ENCODE data around the gene FAM98A.

Gene FAM98A

DNA sequence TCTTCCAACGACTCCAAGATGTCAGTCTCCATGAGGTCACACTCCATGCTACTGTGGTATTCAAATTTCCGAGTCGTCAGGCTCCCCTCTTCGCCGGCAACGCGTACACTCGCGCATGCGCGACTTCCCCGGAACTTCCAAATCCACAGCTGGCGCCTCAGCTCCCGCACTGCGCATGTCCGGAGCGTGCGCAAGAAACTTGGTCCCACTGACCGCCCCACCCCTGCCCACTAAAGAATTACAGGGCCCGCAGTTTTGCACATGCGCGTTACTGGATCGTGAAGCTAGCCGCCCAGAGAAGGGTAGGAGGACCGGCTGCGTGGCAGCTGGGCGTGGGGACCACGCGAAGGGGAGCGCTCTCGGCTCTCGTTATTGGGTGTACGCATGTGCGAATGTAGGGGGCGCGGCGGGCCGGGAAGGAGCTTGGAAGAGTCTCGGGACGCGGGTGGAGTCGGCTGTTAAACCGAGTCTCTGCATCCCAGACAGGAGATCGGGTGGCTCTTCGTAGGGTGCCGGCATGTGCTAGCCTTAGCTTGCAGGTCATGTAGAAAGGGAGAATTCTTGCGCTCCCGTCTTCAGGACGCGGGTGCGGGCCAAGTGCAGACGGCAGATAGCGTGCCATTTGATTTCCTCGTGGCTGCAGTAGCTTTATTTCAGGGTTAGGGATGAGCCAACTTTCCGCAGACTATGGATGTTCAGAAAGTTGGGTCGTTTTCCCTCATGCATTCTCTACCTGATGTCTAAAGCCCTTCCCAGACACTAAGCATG is at the start of gene FAM98A:
Gene FAM98A, minus strand, starts transcription at position 125 of the 768 bp plus-strand sequence. Its CDS starts 78 bp downstream, at position 47.
- DNase-seq = peak; percentile 99

GRCh38 chr2:33645861-33646260 is 46.8 kb upstream of the FAM98A start:
- no peak for DNase-seq

- DNase-seq = no peak
Observed at GRCh38 chr2:33644215-33644614, 45.1 kb upstream of the FAM98A start.

GRCh38 chr2:33636001-33636400 is 36.9 kb upstream of the FAM98A start:
- no peak for DNase-seq

- no peak for DNase-seq
Observed at GRCh38 chr2:33634261-33634910, 35.3 kb upstream of the FAM98A start.

GRCh38 chr2:33633315-33633714 is 34.2 kb upstream of the FAM98A start:
- no peak for DNase-seq

- DNase-seq = no peak
Observed at GRCh38 chr2:33632831-33633230, 33.7 kb upstream of the FAM98A start.

GRCh38 chr2:33628031-33628827 is 29.1 kb upstream of the FAM98A start:
- no peak for DNase-seq

DNA sequence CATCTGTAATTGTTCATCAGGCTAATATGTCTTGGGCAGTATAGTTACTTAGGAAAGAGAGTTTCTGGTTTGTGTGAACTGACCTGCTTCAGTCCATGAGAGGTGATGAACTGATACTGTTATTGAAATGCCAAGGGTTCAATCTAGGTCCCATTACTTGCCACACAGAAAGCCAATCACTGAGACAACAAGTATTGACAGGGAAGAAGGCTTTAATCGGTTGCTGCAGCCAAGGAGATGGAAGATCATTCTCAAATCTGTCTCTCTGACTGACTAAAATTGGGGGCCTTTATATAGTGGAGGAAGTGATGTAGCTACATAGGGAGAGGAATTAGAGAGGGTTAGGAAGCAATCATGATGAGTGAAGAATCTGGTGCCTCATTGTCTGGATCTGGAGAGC is 19.9 kb upstream of the FAM98A start:
- DNase-seq = no peak

DNA sequence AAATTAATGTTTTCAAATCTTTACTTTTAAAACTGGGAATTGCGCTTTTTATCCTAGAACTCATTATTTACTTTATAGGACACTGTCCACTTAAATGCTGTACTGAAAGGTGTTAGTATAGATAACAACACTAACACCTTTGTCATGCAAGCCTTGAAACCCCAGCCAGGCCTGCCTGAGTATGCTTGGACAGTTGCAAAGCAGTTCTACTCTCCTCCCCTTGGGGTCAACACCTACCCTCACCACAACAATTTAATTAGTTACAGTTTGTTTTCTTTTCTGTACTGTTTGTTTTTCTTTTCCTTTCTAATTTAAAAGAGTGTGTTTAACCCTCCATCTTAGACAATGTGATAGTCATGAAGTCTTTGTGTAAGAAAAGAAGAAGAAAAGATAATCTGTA is 18.9 kb upstream of the FAM98A start:
- no peak for DNase-seq

DNA sequence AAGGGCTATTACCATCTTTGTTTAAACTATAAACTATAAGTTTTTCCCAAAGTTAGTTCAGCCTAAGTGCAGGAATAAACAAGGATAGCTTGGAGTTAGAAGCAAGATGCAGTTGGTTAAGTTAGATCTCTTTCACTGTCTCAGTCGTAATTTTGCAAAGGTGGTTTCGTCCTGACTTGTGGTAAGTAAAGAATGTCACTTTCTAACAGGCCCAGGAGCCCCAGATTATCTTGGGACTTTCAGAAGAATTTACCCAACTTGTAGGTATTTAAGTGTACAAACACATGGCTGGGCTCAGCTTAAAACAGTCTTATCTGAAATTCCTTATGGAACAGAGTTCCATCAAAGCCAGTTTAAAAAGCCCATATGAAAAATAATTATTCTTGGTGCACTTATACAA is 18.3 kb upstream of the FAM98A start:
- DNase-seq = no peak

GRCh38 chr2:33616873-33617272 is 17.8 kb upstream of the FAM98A start:
- no peak for DNase-seq

GRCh38 chr2:33614190-33614589 is 15.1 kb upstream of the FAM98A start:
- no peak for DNase-seq

DNA sequence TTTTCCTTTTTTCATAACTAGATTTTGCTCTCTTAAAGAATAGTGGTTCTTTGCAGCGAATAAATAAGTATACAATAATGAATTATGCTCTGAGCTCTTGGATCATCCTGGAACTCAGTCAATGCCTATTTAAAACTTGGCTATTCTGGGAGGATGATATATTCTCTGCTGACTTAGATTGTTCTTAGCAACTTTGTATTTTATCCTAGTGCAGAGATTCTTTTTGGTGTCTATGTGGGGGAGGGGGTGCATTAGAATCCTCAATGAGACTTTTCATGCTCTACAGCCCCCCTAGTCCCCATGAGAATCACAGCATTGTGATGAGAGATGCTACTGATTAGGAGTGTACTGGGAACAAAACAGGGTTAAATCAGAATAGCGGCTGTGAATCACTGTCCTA is 8.8 kb upstream of the FAM98A start:
- DNase-seq = no peak

DNA sequence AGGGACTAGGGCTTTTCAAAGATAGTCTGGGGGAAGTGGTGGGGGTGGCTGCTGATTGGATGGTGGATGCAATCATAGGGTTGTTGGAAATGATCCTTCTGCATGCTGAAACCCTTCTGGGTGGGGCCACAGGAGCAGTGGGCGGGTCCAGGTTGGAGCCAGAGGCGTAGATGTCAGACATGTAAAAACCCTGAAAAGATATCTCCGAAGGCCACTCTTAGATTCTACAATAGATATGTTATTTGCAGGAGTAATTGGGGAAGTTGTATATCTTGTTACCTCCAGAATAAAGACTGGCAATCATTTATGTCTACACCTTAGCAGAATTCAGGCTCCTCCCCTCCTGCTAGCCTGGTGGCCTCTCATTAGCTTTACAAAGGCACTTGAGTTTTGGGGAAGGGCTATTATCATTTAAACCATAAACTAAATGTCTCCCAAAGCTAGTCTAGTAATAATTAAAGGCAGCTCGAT is 8.2 kb upstream of the FAM98A start:
- DNase-seq = no peak

DNA sequence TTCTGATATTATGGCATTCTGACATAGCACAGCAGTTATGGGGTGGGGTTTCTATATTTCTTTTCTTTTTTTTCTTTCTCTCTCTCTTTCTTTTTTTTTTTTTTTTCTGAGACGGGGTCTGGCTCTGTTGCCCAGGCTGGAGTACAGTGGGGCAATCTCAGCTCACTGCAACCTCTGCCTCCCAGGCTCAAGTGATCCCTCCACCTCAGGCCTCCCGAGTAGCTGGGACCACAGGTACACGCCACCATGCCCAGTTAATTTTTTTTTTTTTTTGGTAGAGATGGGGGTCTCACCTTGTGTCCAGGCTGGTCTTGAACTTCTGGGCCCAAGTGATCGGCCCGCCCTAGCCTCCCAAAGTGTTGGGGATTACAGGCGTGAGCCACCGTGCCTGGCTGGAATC is 7.5 kb upstream of the FAM98A start:
- no peak for DNase-seq

DNA sequence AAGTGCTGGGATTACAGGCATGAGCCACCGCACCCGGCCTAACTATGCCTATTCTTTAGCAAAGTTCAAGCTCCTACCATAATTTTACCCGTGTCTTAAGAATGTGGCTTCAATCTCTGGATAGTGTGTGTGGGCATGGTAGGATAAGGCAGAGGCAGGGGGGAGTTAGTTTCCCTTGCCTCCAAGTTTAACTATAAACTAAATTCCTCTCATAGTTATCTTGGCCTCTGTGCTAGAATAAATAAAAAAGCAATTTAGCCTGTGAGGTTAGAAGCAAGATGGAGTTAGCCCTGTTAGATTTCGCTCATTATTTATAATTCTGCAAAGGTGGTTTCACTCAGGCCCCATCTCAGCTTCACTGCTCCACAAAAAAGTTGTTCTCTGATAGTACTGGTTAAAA is 7.0 kb upstream of the FAM98A start:
- DNase-seq = no peak

DNA sequence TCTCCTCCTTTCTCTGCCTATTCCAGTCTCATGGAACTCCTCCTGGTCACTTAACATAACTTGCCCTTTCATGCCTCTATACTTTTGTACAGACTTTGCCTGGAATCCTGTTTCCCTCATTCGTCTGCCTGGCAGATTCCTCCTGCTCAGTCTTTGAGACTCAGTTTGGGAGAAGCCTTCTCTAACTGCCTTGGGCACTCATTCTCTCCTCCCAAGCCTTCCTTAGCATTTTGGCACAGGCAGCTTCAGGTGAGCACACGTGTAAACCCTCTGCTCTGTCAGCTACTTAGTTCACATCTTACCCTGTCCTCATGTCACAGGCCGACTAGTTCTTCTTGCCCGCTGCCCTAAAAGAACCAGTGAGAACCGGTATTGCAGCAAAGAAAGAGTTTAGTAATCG is 6.0 kb upstream of the FAM98A start:
- DNase-seq = no peak

- no peak for DNase-seq
Observed at GRCh38 chr2:33603416-33603815, 4.3 kb upstream of the FAM98A start.

GRCh38 chr2:33602201-33602830 is 3.2 kb upstream of the FAM98A start:
- no peak for DNase-seq

- DNase-seq = no peak
Observed at GRCh38 chr2:33599943-33600192, 769 bp upstream of the FAM98A start.

DNA sequence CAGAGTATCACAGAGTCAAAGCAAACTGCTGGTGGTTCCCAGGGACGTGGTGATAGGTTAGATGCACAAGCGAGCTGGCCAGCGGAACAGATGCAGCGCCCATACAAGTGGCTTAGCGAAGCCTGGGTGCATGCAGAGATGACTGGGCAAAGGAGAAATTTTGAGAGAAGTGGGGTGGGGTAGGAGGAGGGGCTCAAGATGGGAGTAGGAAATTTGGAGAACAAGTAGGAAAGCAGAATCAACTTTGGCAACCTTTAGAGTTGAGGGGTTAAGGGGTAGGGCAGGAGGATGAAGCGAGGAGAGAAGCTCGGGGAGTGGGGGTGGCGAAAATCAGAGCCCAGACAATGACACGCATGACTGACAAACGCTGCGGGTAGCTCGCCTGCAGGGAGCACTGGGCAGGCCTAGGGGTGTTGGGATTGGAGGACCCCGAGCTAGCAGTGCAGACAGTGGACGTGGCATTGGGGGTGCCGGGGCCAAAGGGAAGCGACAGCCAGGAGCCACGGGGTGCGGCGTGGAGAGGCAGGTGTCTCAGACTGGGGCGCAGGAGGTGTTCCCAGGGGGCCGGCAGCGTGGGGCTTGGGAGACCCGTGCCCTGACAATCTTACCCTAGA is 431 bp downstream of the FAM98A start:
- peak; percentile 50 for DNase-seq

DNA sequence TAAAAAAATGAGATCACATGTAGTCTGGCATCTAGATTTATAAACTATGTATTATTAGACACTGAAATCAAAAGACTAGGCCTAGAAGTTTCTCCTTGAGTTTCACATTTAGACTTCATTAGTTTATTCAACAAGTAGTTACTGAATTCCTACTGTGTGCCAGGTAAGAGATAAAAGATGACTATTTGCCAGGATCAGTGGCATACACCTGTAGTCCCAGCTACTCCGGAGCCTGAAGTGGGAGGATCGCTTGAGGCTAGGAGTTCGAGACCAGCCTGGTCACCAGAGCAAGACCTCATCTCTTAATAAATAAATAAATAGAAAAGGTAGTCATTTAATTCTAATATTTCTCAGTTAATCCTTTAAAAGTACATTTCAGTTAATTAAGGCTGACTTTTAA is 2.1 kb downstream of the FAM98A start:
- DNase-seq = no peak

Measured in activated naive CD4-positive, alpha-beta T cell treated with Interleukin-2 at 50 U/mL for 16 hours (primary cell).